ENCODE data around the gene CIB4.

CIB4 gene

GRCh38 chr2:26616706-26617587, 24.2 kb downstream of the CIB4 start:
- Histone ChIP-seq H3K9me3 (replicated peaks; ENCODE audit: low read length) (no peaks in the 10 kb centered on the region), H3K4me2 (ENCODE audit: low read length) (no peak overlapping the region), H3K9ac (ENCODE audit: low read depth, low read length) (no peak overlapping the region), H3K27me3 (ENCODE audit: control insufficient read depth, insufficient read depth, low read length) (peaks cover 92% of the 10 kb centered on the region), H3K36me3 (ENCODE audit: insufficient read depth, low read length) (no peaks in the 10 kb centered on the region), H3K4me3 (ENCODE audit: low read length) (no peak overlapping the region), H3K4me1 (ENCODE audit: control insufficient read depth, insufficient read depth, low read length) (no peaks in the 10 kb centered on the region)

GRCh38 chr2:26615860-26616705, 25.1 kb downstream of the CIB4 start:
- Histone ChIP-seq H3K4me3 (ENCODE audit: low read length) (no peak overlapping the region), H3K9me3 (replicated peaks; ENCODE audit: low read length) (no peaks in the 10 kb centered on the region), H3K36me3 (ENCODE audit: insufficient read depth, low read length) (no peaks in the 10 kb centered on the region)

GRCh38 chr2:26615336-26615859, 25.8 kb downstream of the CIB4 start:
- H3K4me3 ChIP-seq (ENCODE audit: low read length) = no peak overlapping the region
- H3K27me3 ChIP-seq (ENCODE audit: control insufficient read depth, insufficient read depth, low read length) = peaks cover 91% of the 10 kb centered on the region
- H3K9me3 ChIP-seq (replicated peaks; ENCODE audit: low read length) = no peaks in the 10 kb centered on the region
- no peaks in the 10 kb centered on the region for H3K36me3 ChIP-seq (ENCODE audit: insufficient read depth, low read length)
- H3K4me1 ChIP-seq (ENCODE audit: control insufficient read depth, insufficient read depth, low read length) = no peaks in the 10 kb centered on the region
- H3K9ac ChIP-seq (ENCODE audit: low read depth, low read length) = no peak overlapping the region
- H3K4me2 ChIP-seq (ENCODE audit: low read length) = no peak overlapping the region

More at GRCh38 chr2:26615860-26616705, 25.1 kb downstream of the CIB4 start:
- peaks cover 90% of the 10 kb centered on the region for H3K27me3 ChIP-seq (ENCODE audit: control insufficient read depth, insufficient read depth, low read length)
- H3K4me1 ChIP-seq (ENCODE audit: control insufficient read depth, insufficient read depth, low read length) = no peaks in the 10 kb centered on the region
- no peak overlapping the region for H3K4me2 ChIP-seq (ENCODE audit: low read length)
- no peak overlapping the region for H3K9ac ChIP-seq (ENCODE audit: low read depth, low read length)

GRCh38 chr2:26614216-26615138, 26.7 kb downstream of the CIB4 start:
- H3K27me3 ChIP-seq (ENCODE audit: control insufficient read depth, insufficient read depth, low read length) = peaks cover 91% of the 10 kb centered on the region
- H3K36me3 ChIP-seq (ENCODE audit: insufficient read depth, low read length) = no peaks in the 10 kb centered on the region
- H3K4me2 ChIP-seq (ENCODE audit: low read length) = no peak overlapping the region
- H3K9ac ChIP-seq (ENCODE audit: low read depth, low read length) = no peak overlapping the region
- no peak overlapping the region for H3K4me3 ChIP-seq (ENCODE audit: low read length)
- no peaks in the 10 kb centered on the region for H3K9me3 ChIP-seq (replicated peaks; ENCODE audit: low read length)
- no peaks in the 10 kb centered on the region for H3K4me1 ChIP-seq (ENCODE audit: control insufficient read depth, insufficient read depth, low read length)

GRCh38 chr2:26613241-26614215, 27.6 kb downstream of the CIB4 start:
- no peak overlapping the region for H3K4me3 ChIP-seq (ENCODE audit: low read length)

GRCh38 chr2:26612522-26613240, 28.5 kb downstream of the CIB4 start:
- Histone ChIP-seq H3K9me3 (replicated peaks; ENCODE audit: low read length) (no peaks in the 10 kb centered on the region), H3K4me1 (ENCODE audit: control insufficient read depth, insufficient read depth, low read length) (no peaks in the 10 kb centered on the region), H3K36me3 (ENCODE audit: insufficient read depth, low read length) (no peaks in the 10 kb centered on the region), H3K4me3 (ENCODE audit: low read length) (no peak overlapping the region), H3K27me3 (ENCODE audit: control insufficient read depth, insufficient read depth, low read length) (peaks cover 84% of the 10 kb centered on the region), H3K9ac (ENCODE audit: low read depth, low read length) (no peak overlapping the region), H3K4me2 (ENCODE audit: low read length) (no peak overlapping the region)

More at GRCh38 chr2:26613241-26614215, 27.6 kb downstream of the CIB4 start:
- Histone ChIP-seq H3K36me3 (ENCODE audit: insufficient read depth, low read length) (no peaks in the 10 kb centered on the region), H3K4me1 (ENCODE audit: control insufficient read depth, insufficient read depth, low read length) (no peaks in the 10 kb centered on the region), H3K9me3 (replicated peaks; ENCODE audit: low read length) (no peaks in the 10 kb centered on the region), H3K27me3 (ENCODE audit: control insufficient read depth, insufficient read depth, low read length) (peaks cover 88% of the 10 kb centered on the region), H3K4me2 (ENCODE audit: low read length) (no peak overlapping the region), H3K9ac (ENCODE audit: low read depth, low read length) (no peak overlapping the region)

GRCh38 chr2:26612034-26612433, 29.1 kb downstream of the CIB4 start:
- H3K27me3 ChIP-seq (ENCODE audit: control insufficient read depth, insufficient read depth, low read length) = peaks cover 84% of the 10 kb centered on the region
- H3K4me3 ChIP-seq (ENCODE audit: low read length) = no peak overlapping the region
- H3K9me3 ChIP-seq (replicated peaks; ENCODE audit: low read length) = no peaks in the 10 kb centered on the region
- H3K4me2 ChIP-seq (ENCODE audit: low read length) = no peak overlapping the region
- H3K36me3 ChIP-seq (ENCODE audit: insufficient read depth, low read length) = no peaks in the 10 kb centered on the region
- H3K9ac ChIP-seq (ENCODE audit: low read depth, low read length) = no peak overlapping the region
- H3K4me1 ChIP-seq (ENCODE audit: control insufficient read depth, insufficient read depth, low read length) = no peaks in the 10 kb centered on the region

- Histone ChIP-seq H3K9me3 (replicated peaks; ENCODE audit: low read length) (no peaks in the 10 kb centered on the region), H3K4me1 (ENCODE audit: control insufficient read depth, insufficient read depth, low read length) (no peaks in the 10 kb centered on the region), H3K27me3 (ENCODE audit: control insufficient read depth, insufficient read depth, low read length) (peaks cover 87% of the 10 kb centered on the region), H3K36me3 (ENCODE audit: insufficient read depth, low read length) (no peaks in the 10 kb centered on the region), H3K4me3 (ENCODE audit: low read length) (no peak overlapping the region), H3K4me2 (ENCODE audit: low read length) (no peak overlapping the region), H3K9ac (ENCODE audit: low read depth, low read length) (no peak overlapping the region)
These were observed 30.4 kb downstream of the CIB4 start for GRCh38 chr2:26610504-26611335.

GRCh38 chr2:26609839-26610277, 31.3 kb downstream of the CIB4 start:
- Histone ChIP-seq H3K36me3 (ENCODE audit: insufficient read depth, low read length) (no peaks in the 10 kb centered on the region), H3K4me3 (ENCODE audit: low read length) (no peak overlapping the region), H3K9me3 (replicated peaks; ENCODE audit: low read length) (no peaks in the 10 kb centered on the region), H3K4me2 (ENCODE audit: low read length) (no peak overlapping the region), H3K9ac (ENCODE audit: low read depth, low read length) (no peak overlapping the region), H3K4me1 (ENCODE audit: control insufficient read depth, insufficient read depth, low read length) (no peaks in the 10 kb centered on the region), H3K27me3 (ENCODE audit: control insufficient read depth, insufficient read depth, low read length) (peaks cover 81% of the 10 kb centered on the region)

Data from skeletal muscle satellite cell (primary cell).